ENCODE data around the gene OTOGL. TPM values are rescaled to one million over a fixed set of nuclear protein-coding genes. Genes with fewer than 3 reads are reported as not detected.
"Not testable (repeated sequence)": the region's sequence is repeated elsewhere in the genome, so short reads cannot be mapped to it uniquely, and the experiment has no call there.

Gene OTOGL
- total RNA-seq, 2 donors from 2014 or later: not detected

DNA sequence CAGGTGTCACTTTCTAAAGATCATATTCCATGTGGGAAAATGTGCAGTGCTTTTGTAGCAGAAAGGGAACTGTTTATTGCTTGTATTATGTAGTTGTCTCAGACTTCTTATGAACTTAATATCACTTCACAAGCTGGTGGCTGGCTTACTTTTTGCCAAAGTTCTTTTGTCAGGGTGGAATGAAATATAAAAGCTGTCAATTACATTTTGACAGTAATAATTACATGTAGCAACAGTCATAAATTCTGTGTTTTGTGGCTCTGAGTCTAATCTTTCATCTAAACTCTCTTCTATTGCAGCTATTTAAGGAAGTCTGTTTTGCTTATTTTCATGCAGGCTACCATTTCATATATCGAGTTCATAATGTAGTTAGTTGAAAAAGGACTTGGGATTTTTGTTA is 106.6 kb downstream of the OTOGL start:
- no peaks in the 10 kb centered on the region for H3K36me3 Mint-ChIP-seq (ENCODE audit: low read depth)
- peaks cover 9% of the 10 kb centered on the region for H3K27me3 Mint-ChIP-seq
- no peak overlapping the region for H3K4me3 Mint-ChIP-seq
- no peak overlapping the region for H3K27ac Mint-ChIP-seq
- H3K4me1 Mint-ChIP-seq: no peaks in the 10 kb centered on the region
- no peaks in the 10 kb centered on the region for H3K9me3 Mint-ChIP-seq
- ATAC-seq (replicated peaks): no peak

DNA sequence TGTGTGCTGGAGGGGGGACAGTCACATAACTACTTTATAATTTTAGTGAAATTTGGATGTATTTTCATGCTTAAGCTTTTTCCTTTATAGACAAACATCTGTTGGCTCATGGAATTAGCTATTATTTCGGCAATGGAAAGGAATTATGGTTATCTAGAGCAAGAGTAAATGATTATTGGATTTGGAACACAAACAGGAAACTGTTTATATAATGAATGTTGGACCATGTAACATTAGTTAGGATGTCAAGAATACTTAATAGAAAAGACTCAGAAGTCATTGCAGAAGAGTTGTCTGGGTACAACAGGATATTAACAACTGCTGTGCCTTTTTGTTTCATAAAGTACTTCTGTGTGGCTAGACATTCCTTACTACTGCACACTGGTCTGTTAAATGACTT is 108.7 kb downstream of the OTOGL start:
- Mint-ChIP-seq H3K4me3 (no peak overlapping the region), H3K4me1 (no peaks in the 10 kb centered on the region), H3K36me3 (ENCODE audit: low read depth) (no peaks in the 10 kb centered on the region), H3K27ac (no peak overlapping the region), H3K27me3 (peaks cover 9% of the 10 kb centered on the region), H3K9me3 (no peaks in the 10 kb centered on the region)
- ATAC-seq (replicated peaks): no peak

DNA sequence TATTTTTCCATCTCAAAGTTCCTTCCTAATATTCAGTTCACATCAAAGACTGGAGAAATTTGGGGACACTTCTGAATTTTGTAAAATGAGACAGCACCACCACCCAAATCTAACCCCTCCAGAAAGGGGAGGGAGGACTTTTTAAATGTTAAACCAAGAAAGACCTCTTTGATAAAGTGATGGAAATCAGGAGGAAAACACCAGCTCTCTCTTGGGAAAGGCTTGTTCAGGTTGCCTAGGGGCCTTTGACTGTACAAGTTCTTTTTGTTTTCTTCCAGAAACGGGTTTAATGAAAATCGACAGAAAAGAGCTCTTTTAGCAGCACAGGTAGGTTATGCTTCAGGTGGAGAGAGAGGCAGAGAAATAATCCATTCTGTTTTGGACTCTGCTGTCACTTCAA is 112.3 kb downstream of the OTOGL start:
- H3K4me1 Mint-ChIP-seq: no peaks in the 10 kb centered on the region
- peaks cover 3% of the 10 kb centered on the region for H3K27me3 Mint-ChIP-seq
- no peak overlapping the region for H3K4me3 Mint-ChIP-seq
- no peaks in the 10 kb centered on the region for H3K36me3 Mint-ChIP-seq (ENCODE audit: low read depth)
- H3K27ac Mint-ChIP-seq: no peak overlapping the region
- no peak for ATAC-seq (replicated peaks)
- no peaks in the 10 kb centered on the region for H3K9me3 Mint-ChIP-seq

DNA sequence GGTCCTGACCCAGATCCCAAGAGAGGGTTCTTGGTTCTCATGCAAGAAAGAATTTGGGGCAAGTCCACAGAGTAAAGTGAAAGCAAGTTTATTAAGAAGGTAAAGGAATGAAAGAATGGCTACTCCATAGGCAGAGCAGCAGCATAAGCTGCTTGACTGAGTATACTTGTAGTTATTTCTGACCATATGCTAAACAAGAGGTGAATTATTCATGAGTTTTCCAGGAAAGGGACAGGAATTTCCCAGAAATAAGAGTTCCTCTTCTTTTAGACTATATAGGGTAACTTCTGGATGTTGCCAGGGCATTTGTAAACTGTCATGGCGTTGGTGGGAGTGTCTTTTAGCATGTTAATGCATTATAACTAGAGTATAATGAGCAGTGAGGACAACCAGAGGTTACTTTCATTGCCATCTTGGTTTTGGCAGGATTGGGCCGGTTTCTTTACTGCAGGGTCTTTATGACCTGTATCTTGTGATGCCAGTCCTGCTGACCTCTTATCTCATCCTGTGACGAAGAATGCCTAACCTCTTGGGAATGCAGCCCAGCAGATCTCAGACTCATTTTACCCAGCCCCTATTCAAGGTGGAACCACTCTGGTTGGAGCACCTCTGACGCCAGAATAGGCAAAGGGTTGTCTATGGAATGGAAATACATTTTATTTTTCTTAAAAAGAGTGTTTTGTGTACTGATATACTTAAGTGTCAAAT is 113.8 kb downstream of the OTOGL start:
- no peak for ATAC-seq (replicated peaks)

GRCh38 chr12:80213871-80214270 is 114.5 kb downstream of the OTOGL start:
- H3K4me1 Mint-ChIP-seq: no peaks in the 10 kb centered on the region
- H3K27me3 Mint-ChIP-seq: peaks cover 3% of the 10 kb centered on the region
- no peak for ATAC-seq (replicated peaks)
- H3K4me3 Mint-ChIP-seq: no peak overlapping the region
- no peaks in the 10 kb centered on the region for H3K36me3 Mint-ChIP-seq (ENCODE audit: low read depth)
- H3K9me3 Mint-ChIP-seq: no peaks in the 10 kb centered on the region
- no peak overlapping the region for H3K27ac Mint-ChIP-seq

More for the DNA sequence above, 113.8 kb downstream of the OTOGL start:
- no peak overlapping the region for H3K4me3 Mint-ChIP-seq
- H3K27me3 Mint-ChIP-seq: peaks cover 3% of the 10 kb centered on the region
- no peak overlapping the region for H3K27ac Mint-ChIP-seq
- no peaks in the 10 kb centered on the region for H3K9me3 Mint-ChIP-seq
- no peaks in the 10 kb centered on the region for H3K4me1 Mint-ChIP-seq
- H3K36me3 Mint-ChIP-seq (ENCODE audit: low read depth): no peaks in the 10 kb centered on the region

- Mint-ChIP-seq H3K4me1 (no peaks in the 10 kb centered on the region), H3K27me3 (peaks cover 7% of the 10 kb centered on the region), H3K4me3 (no peak overlapping the region), H3K27ac (no peak overlapping the region), H3K9me3 (no peaks in the 10 kb centered on the region), H3K36me3 (ENCODE audit: low read depth) (no peaks in the 10 kb centered on the region)
- no peak for ATAC-seq (replicated peaks)
Measured at GRCh38 chr12:80217011-80217535, 117.7 kb downstream of the OTOGL start.

DNA sequence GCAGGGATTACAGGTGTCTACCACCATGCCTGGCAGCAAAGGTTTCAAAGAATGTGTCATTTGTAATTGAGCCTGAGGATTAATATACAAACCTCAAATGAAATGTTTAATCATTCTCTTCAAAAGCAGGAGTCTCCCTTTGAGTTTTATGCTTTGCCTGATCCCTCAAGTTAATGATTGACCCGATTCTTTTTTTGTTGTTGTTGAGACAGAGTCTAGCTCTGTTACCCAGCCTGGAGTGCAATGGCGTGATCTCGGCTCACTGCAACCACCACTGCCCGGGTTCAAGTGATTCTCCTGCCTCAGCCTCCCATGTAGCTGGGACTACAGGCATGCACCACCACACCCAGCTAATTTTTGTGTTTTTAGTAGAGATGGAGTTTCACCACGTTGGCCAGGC is 119.6 kb downstream of the OTOGL start:
- not testable (repeated sequence) for H3K27ac Mint-ChIP-seq; H3K36me3 Mint-ChIP-seq (ENCODE audit: low read depth); H3K4me1 Mint-ChIP-seq; ATAC-seq (replicated peaks); H3K4me3 Mint-ChIP-seq; H3K9me3 Mint-ChIP-seq; H3K27me3 Mint-ChIP-seq

- peaks cover 7% of the 10 kb centered on the region for H3K27me3 Mint-ChIP-seq
- H3K4me3 Mint-ChIP-seq: no peak overlapping the region
Measured at GRCh38 chr12:80219345-80219744, 120.0 kb downstream of the OTOGL start.

DNA sequence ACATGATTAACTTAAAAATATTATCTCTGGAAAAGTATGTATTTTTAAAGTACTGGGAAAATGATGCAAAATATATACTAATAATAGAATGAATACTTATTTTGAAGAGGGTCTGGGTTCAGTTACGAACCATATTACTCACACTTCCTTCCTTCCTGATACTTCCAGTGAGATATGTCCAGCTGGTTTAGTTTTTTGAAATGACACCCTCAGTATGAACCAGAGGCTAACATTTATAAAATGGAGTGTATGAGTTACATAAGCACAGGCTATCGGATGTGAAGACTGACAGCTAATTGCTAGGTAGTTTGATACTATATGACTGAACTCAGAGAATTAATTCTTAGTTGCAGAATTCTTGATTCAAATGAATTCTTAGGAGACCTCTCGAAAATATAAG is 122.9 kb downstream of the OTOGL start:
- ATAC-seq (replicated peaks): no peak
- no peaks in the 10 kb centered on the region for H3K9me3 Mint-ChIP-seq
- H3K4me1 Mint-ChIP-seq: no peaks in the 10 kb centered on the region
- H3K27ac Mint-ChIP-seq: no peak overlapping the region
- H3K4me3 Mint-ChIP-seq: no peak overlapping the region
- H3K27me3 Mint-ChIP-seq: peaks cover 4% of the 10 kb centered on the region
- H3K36me3 Mint-ChIP-seq (ENCODE audit: low read depth): no peaks in the 10 kb centered on the region

More at GRCh38 chr12:80219345-80219744, 120.0 kb downstream of the OTOGL start:
- H3K9me3 Mint-ChIP-seq: no peaks in the 10 kb centered on the region
- H3K4me1 Mint-ChIP-seq: no peaks in the 10 kb centered on the region
- no peak overlapping the region for H3K27ac Mint-ChIP-seq
- ATAC-seq (replicated peaks): no peak
- no peaks in the 10 kb centered on the region for H3K36me3 Mint-ChIP-seq (ENCODE audit: low read depth)

- H3K27ac Mint-ChIP-seq: no peak overlapping the region
- H3K4me3 Mint-ChIP-seq: no peak overlapping the region
- no peaks in the 10 kb centered on the region for H3K4me1 Mint-ChIP-seq
- no peaks in the 10 kb centered on the region for H3K9me3 Mint-ChIP-seq
- no peak for ATAC-seq (replicated peaks)
- H3K27me3 Mint-ChIP-seq: peaks cover 4% of the 10 kb centered on the region
- H3K36me3 Mint-ChIP-seq (ENCODE audit: low read depth): no peaks in the 10 kb centered on the region
Measured at GRCh38 chr12:80226576-80226975, 127.2 kb downstream of the OTOGL start.

DNA sequence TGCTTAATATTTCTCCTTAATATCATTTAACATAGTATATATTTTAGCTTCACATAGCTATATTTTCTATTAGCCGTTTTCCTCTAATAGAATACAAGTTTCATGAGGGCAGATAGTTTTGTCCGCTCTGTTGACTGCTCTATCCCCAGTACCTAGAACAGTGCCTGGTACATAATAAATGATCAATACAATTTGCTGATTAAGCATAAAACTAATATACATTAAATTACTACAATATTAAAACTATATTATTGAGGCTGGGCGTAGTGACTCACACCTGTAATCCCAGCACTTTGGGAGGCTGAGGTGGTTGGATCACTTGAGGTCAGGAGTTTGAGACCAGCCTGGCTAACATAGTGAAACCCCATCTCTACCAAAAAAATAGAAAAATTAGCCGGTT is 128.6 kb downstream of the OTOGL start:
- not testable (repeated sequence) for ATAC-seq (replicated peaks); H3K27ac Mint-ChIP-seq; H3K9me3 Mint-ChIP-seq; H3K4me3 Mint-ChIP-seq; H3K27me3 Mint-ChIP-seq; H3K4me1 Mint-ChIP-seq; H3K36me3 Mint-ChIP-seq (ENCODE audit: low read depth)

DNA sequence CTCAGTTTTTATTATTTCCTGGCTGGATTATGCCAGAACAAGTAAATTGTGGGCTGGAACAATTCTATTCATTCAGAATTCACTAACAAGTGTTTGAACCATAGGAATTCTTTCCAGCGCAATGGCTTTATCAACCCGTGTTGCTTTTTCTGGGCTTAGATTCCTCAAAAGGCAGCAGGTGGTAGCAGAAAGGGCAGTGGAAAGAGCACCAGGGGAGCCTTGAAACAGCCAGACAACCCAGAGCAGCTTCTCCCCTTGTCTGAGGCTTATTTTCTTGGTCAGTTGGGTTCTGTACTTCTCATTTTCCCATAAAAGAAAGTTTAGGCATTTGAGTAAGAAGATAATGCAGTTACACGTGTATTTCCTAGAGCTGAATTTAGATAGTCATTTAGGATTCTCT is 130.7 kb downstream of the OTOGL start:
- no peaks in the 10 kb centered on the region for H3K36me3 Mint-ChIP-seq (ENCODE audit: low read depth)
- H3K4me1 Mint-ChIP-seq: no peaks in the 10 kb centered on the region
- ATAC-seq (replicated peaks): no peak
- H3K4me3 Mint-ChIP-seq: no peak overlapping the region
- no peaks in the 10 kb centered on the region for H3K9me3 Mint-ChIP-seq
- peaks cover 7% of the 10 kb centered on the region for H3K27me3 Mint-ChIP-seq
- no peak overlapping the region for H3K27ac Mint-ChIP-seq

- Mint-ChIP-seq H3K9me3 (no peaks in the 10 kb centered on the region), H3K36me3 (ENCODE audit: low read depth) (no peaks in the 10 kb centered on the region), H3K4me3 (no peak overlapping the region), H3K27ac (no peak overlapping the region), H3K4me1 (no peaks in the 10 kb centered on the region), H3K27me3 (peaks cover 6% of the 10 kb centered on the region)
- no peak for ATAC-seq (replicated peaks)
Measured at GRCh38 chr12:80232837-80233236, 133.5 kb downstream of the OTOGL start.

- Mint-ChIP-seq H3K27me3 (peaks cover 6% of the 10 kb centered on the region), H3K4me3 (no peak overlapping the region), H3K4me1 (no peaks in the 10 kb centered on the region), H3K9me3 (no peaks in the 10 kb centered on the region), H3K27ac (no peak overlapping the region), H3K36me3 (ENCODE audit: low read depth) (no peaks in the 10 kb centered on the region)
- ATAC-seq (replicated peaks): no peak
Measured at GRCh38 chr12:80233926-80234325, 134.6 kb downstream of the OTOGL start.

- Mint-ChIP-seq H3K9me3 (no peaks in the 10 kb centered on the region), H3K27me3 (peaks cover 8% of the 10 kb centered on the region)
- no peak for ATAC-seq (replicated peaks)
Measured at GRCh38 chr12:80234667-80235066, 135.3 kb downstream of the OTOGL start.

More at GRCh38 chr12:80234667-80235066, 135.3 kb downstream of the OTOGL start:
- H3K4me1 Mint-ChIP-seq: no peaks in the 10 kb centered on the region
- H3K36me3 Mint-ChIP-seq (ENCODE audit: low read depth): no peaks in the 10 kb centered on the region
- H3K4me3 Mint-ChIP-seq: no peak overlapping the region
- no peak overlapping the region for H3K27ac Mint-ChIP-seq

Measured in activated T-helper 17 cell treated with anti-CD3 and anti-CD28 coated beads, Interleukin-2, amount 50 U/mL, for 72 hours (primary cell).